ENCODE results near the gene CAMKV.

GRCh38 chr3:49914906-49915305 lies 45.2 kb upstream of the CAMKV start:
- no peak for TF ChIP-seq ELF1 (IDR thresholded peaks at IDR 0.05)
- TF ChIP-seq CTCF (IDR thresholded peaks at IDR 0.05), result no peak
- no peak for TF ChIP-seq USF2 (IDR thresholded peaks at IDR 0.05; ENCODE audit: borderline replicate concordance, low read depth, low read length)
- no peak for TF ChIP-seq PBX3 (IDR thresholded peaks at IDR 0.05)
- no peak for TF ChIP-seq POLR2AphosphoS5 (IDR thresholded peaks at IDR 0.05; ENCODE audit: low read depth, low read length)
- TF ChIP-seq SIN3A (IDR thresholded peaks at IDR 0.05; ENCODE audit: borderline replicate concordance, low read depth, low read length), result no peak
- TF ChIP-seq CHD2 (IDR thresholded peaks at IDR 0.05; ENCODE audit: low read length, partially characterized antibody), result no peak
- TF ChIP-seq RAD21 (IDR thresholded peaks at IDR 0.05; ENCODE audit: low read length), result no peak
- TF ChIP-seq RXRA (IDR thresholded peaks at IDR 0.05; ENCODE audit: borderline replicate concordance, low read depth), result no peak
- no peak for TF ChIP-seq EP300 (IDR thresholded peaks at IDR 0.05; ENCODE audit: borderline replicate concordance in 1 of 2, low read depth in 1 of 2, low read length in 1 of 2)
